ENCODE data around the gene PDLIM3. TPM values are rescaled to one million over a fixed set of nuclear protein-coding genes. Genes with fewer than 3 reads are reported as not detected.

Gene PDLIM3
- total and polyA plus RNA-seq, 2 of the 13 experiments (the other 11 are each of a cell fraction or from before 2014, with no cell fraction given), result 5.9 to 14.0 TPM

- no peak for TF ChIP-seq MLXIP (CRISPR knock-in tag; IDR thresholded peaks at IDR 0.05; ENCODE audit: borderline replicate concordance)
- TF ChIP-seq GATAD1 (CRISPR knock-in tag; IDR thresholded peaks at IDR 0.05), result 0 out of 2 replicates have a peak, but pooled peaks have one; percentile 26
- TF ChIP-seq NFKB2 (CRISPR knock-in tag; IDR thresholded peaks at IDR 0.05; ENCODE audit: borderline replicate concordance), result no peak
- no peak for TF ChIP-seq MAFG (CRISPR knock-in tag; IDR thresholded peaks at IDR 0.05)
- TF ChIP-seq SALL2 (CRISPR knock-in tag; IDR thresholded peaks at IDR 0.05), result no peak
- no peak for TF ChIP-seq ZMAT3 (CRISPR knock-in tag; conservative IDR thresholded peaks at IDR 0.05)
- TF ChIP-seq ZFP36 (IDR thresholded peaks at IDR 0.05; ENCODE audit: borderline replicate concordance, low read depth, low read length, partially characterized antibody), result no peak
- peak; percentile 51 for TF ChIP-seq SAP130 (CRISPR knock-in tag; IDR thresholded peaks at IDR 0.05; ENCODE audit: low read depth)
- no peak for TF ChIP-seq ZNF160 (CRISPR knock-in tag; IDR thresholded peaks at IDR 0.05)
- TF ChIP-seq ZNF138 (CRISPR knock-in tag; IDR thresholded peaks at IDR 0.05; ENCODE audit: low read depth), result no peak
- TF ChIP-seq ZGPAT (CRISPR knock-in tag; IDR thresholded peaks at IDR 0.05), result peak; percentile 66; the same call in 1 of the 2 replicates
- TF ChIP-seq ZNF232 (CRISPR knock-in tag; IDR thresholded peaks at IDR 0.05; ENCODE audit: borderline replicate concordance), result no peak
- no peak for TF ChIP-seq JDP2 (CRISPR knock-in tag; IDR thresholded peaks at IDR 0.05; ENCODE audit: borderline replicate concordance)
- peak; percentile 20; the same call in 1 of the 2 replicates for TF ChIP-seq SMC3 (IDR thresholded peaks at IDR 0.05; ENCODE audit: low read length)
- no peak for TF ChIP-seq ATAD3A (CRISPR knock-in tag; IDR thresholded peaks at IDR 0.05)
- no peak for TF ChIP-seq PBX3 (CRISPR knock-in tag; IDR thresholded peaks at IDR 0.05; ENCODE audit: borderline replicate concordance)
- no peak for TF ChIP-seq ZNF577 (CRISPR knock-in tag; IDR thresholded peaks at IDR 0.05; ENCODE audit: borderline replicate concordance, low read depth)
- peak; percentile 72; the same call in 1 of the 2 replicates for TF ChIP-seq KDM6A (CRISPR knock-in tag; IDR thresholded peaks at IDR 0.05; ENCODE audit: low read depth)
- TF ChIP-seq RFXAP (CRISPR knock-in tag; IDR thresholded peaks at IDR 0.05; ENCODE audit: borderline replicate concordance), result no peak
- no peak for TF ChIP-seq MAZ (IDR thresholded peaks at IDR 0.05; ENCODE audit: borderline replicate concordance, low read depth, low read length)
- TF ChIP-seq MAZ (CRISPR knock-in tag; IDR thresholded peaks at IDR 0.05; ENCODE audit: low read depth), result peak; percentile 37; the same call in 1 of the 2 replicates
- peak; percentile 88 for TF ChIP-seq PATZ1 (CRISPR knock-in tag; IDR thresholded peaks at IDR 0.05)
Observed at GRCh38 chr4:185567381-185568376, 32.4 kb upstream of the PDLIM3 start (continued).
